ENCODE results near the gene EFHD1.
"Not testable (repeated sequence)": the region's sequence is repeated elsewhere in the genome, so short reads cannot be mapped to it uniquely, and the experiment has no call there.

The EFHD1 gene

GRCh38 chr2:232622563-232622962 is 10.8 kb upstream of the EFHD1 start:
- Histone ChIP-seq H3K4me1 (ENCODE audit: control insufficient read depth, insufficient read depth, low read length) (peaks cover 9% of the 10 kb centered on the region; the same call in 1 of the 2 replicates), H3K9ac (ENCODE audit: low read length) (no peak overlapping the region), H3K27me3 (ENCODE audit: control insufficient read depth, insufficient read depth, low read length) (no peaks in the 10 kb centered on the region), H3K4me3 (ENCODE audit: low read depth, low read length) (no peak overlapping the region), H3K36me3 (ENCODE audit: control insufficient read depth, insufficient read depth, low read length) (no peaks in the 10 kb centered on the region), H3K27ac (ENCODE audit: low read depth, low read length) (no peak overlapping the region), H3K9me3 (ENCODE audit: control insufficient read depth, insufficient read depth, low read depth, low read length) (no peaks in the 10 kb centered on the region)

GRCh38 chr2:232623768-232624765 is 9.3 kb upstream of the EFHD1 start:
- Histone ChIP-seq H3K36me3 (ENCODE audit: control insufficient read depth, insufficient read depth, low read length) (no peaks in the 10 kb centered on the region), H3K27me3 (ENCODE audit: control insufficient read depth, insufficient read depth, low read length) (no peaks in the 10 kb centered on the region), H3K4me3 (ENCODE audit: low read depth, low read length) (no peak overlapping the region), H3K9ac (ENCODE audit: low read length) (no peak overlapping the region), H3K4me1 (ENCODE audit: control insufficient read depth, insufficient read depth, low read length) (peaks cover 9% of the 10 kb centered on the region; the same call in 1 of the 2 replicates), H3K9me3 (ENCODE audit: control insufficient read depth, insufficient read depth, low read depth, low read length) (no peaks in the 10 kb centered on the region), H3K27ac (ENCODE audit: low read depth, low read length) (no peak overlapping the region)

- Histone ChIP-seq H3K27ac (ENCODE audit: low read depth, low read length) (no peak overlapping the region), H3K9me3 (ENCODE audit: control insufficient read depth, insufficient read depth, low read depth, low read length) (no peaks in the 10 kb centered on the region), H3K9ac (ENCODE audit: low read length) (no peak overlapping the region), H3K36me3 (ENCODE audit: control insufficient read depth, insufficient read depth, low read length) (no peaks in the 10 kb centered on the region), H3K4me1 (ENCODE audit: control insufficient read depth, insufficient read depth, low read length) (peaks cover 5% of the 10 kb centered on the region; the same call in 1 of the 2 replicates), H3K4me3 (ENCODE audit: low read depth, low read length) (no peak overlapping the region), H3K27me3 (ENCODE audit: control insufficient read depth, insufficient read depth, low read length) (no peaks in the 10 kb centered on the region)
These were observed 6.8 kb upstream of the EFHD1 start for GRCh38 chr2:232626584-232626983.

DNA sequence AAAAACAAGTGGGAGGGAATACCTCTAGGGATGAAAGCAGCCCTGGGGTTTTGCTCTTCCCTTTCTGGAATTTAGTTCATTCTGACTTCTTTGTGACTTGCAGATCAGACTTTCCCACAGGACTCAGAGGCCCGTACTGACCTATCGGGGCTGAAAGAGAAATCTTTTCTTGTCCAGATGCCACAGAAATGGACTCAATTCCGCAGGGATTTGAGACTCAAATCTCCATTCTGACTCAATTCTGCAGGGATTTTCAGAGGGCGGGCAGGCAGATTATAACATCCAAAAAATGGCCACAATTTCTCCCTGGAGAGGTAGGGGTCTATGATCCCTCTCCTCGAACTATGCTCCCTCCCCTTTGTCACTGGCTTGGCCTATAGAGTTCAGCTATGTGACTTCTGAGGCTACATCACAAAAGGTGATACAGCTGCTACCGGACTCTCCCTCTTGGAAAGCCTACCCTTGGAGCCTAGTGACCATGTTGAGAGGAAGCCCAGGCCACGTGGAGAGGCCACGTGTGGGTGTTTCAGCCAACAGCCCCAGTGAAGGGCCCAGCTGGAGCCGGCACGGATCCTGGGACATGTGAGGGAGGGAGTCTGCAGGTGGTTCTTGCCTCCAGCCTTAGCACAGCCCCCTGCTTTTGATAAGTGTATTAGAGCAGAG is 4.8 kb upstream of the EFHD1 start:
- Histone ChIP-seq H3K27me3 (ENCODE audit: control insufficient read depth, insufficient read depth, low read length) (peaks cover 17% of the 10 kb centered on the region), H3K27ac (ENCODE audit: low read depth, low read length) (no peak overlapping the region), H3K36me3 (ENCODE audit: control insufficient read depth, insufficient read depth, low read length) (no peaks in the 10 kb centered on the region), H3K9ac (ENCODE audit: low read length) (no peak overlapping the region), H3K4me3 (ENCODE audit: low read depth, low read length) (no peak overlapping the region), H3K9me3 (ENCODE audit: control insufficient read depth, insufficient read depth, low read depth, low read length) (no peaks in the 10 kb centered on the region), H3K4me1 (ENCODE audit: control insufficient read depth, insufficient read depth, low read length) (peaks cover 5% of the 10 kb centered on the region; the same call in 1 of the 2 replicates)

- H3K4me3 ChIP-seq (ENCODE audit: low read depth, low read length): no peak overlapping the region
- no peaks in the 10 kb centered on the region for H3K36me3 ChIP-seq (ENCODE audit: control insufficient read depth, insufficient read depth, low read length)
These were observed 4.3 kb upstream of the EFHD1 start for GRCh38 chr2:232629129-232629475.

GRCh38 chr2:232632229-232632903 is 1.0 kb upstream of the EFHD1 start:
- no peaks in the 10 kb centered on the region for H3K36me3 ChIP-seq (ENCODE audit: control insufficient read depth, insufficient read depth, low read length)
- no peak overlapping the region for H3K27ac ChIP-seq (ENCODE audit: low read depth, low read length)
- H3K4me3 ChIP-seq (ENCODE audit: low read depth, low read length): peak overlapping the region; percentile 77
- no peaks in the 10 kb centered on the region for H3K9me3 ChIP-seq (ENCODE audit: control insufficient read depth, insufficient read depth, low read depth, low read length)
- no peaks in the 10 kb centered on the region for H3K4me1 ChIP-seq (ENCODE audit: control insufficient read depth, insufficient read depth, low read length)
- H3K9ac ChIP-seq (ENCODE audit: low read length): peak overlapping the region; percentile 64
- H3K27me3 ChIP-seq (ENCODE audit: control insufficient read depth, insufficient read depth, low read length): peaks cover 53% of the 10 kb centered on the region

More at GRCh38 chr2:232629129-232629475, 4.3 kb upstream of the EFHD1 start:
- no peak overlapping the region for H3K9ac ChIP-seq (ENCODE audit: low read length)
- no peak overlapping the region for H3K27ac ChIP-seq (ENCODE audit: low read depth, low read length)
- peaks cover 22% of the 10 kb centered on the region for H3K27me3 ChIP-seq (ENCODE audit: control insufficient read depth, insufficient read depth, low read length)
- H3K9me3 ChIP-seq (ENCODE audit: control insufficient read depth, insufficient read depth, low read depth, low read length): no peaks in the 10 kb centered on the region
- H3K4me1 ChIP-seq (ENCODE audit: control insufficient read depth, insufficient read depth, low read length): peaks cover 5% of the 10 kb centered on the region; the same call in 1 of the 2 replicates

DNA sequence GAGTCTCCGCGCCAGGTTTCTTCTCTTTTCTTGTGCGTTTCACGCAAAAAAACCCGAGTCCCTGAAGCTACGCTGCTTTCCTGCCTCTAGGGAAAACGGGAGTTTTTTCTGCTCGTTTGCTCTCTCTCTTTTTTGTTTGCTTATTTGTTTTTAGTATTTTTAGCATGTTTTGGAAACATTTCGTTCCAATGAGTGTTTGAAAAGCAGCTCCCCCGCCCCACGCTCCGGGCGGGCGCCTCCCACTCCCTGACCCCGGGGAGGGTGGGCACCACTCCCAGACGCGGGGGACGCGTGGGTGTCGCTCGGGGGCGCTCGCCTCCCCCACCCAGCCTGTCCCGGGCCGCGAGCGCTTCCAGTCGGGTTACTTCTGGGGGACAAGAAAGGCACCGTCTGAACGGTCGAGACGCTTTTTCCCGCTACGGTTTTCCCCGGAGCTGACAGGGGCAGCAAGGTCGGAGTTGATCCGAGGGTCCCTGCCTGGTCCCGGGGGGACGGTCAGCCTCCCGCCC is 446 bp upstream of the EFHD1 start:
- Histone ChIP-seq H3K36me3 (ENCODE audit: control insufficient read depth, insufficient read depth, low read length) (no peaks in the 10 kb centered on the region), H3K4me1 (ENCODE audit: control insufficient read depth, insufficient read depth, low read length) (no peaks in the 10 kb centered on the region), H3K27me3 (ENCODE audit: control insufficient read depth, insufficient read depth, low read length) (peaks cover 56% of the 10 kb centered on the region), H3K9me3 (ENCODE audit: control insufficient read depth, insufficient read depth, low read depth, low read length) (no peaks in the 10 kb centered on the region), H3K9ac (ENCODE audit: low read length) (peak overlapping the region; percentile 64), H3K27ac (ENCODE audit: low read depth, low read length) (no peak overlapping the region), H3K4me3 (ENCODE audit: low read depth, low read length) (peak overlapping the region; percentile 77)

DNA sequence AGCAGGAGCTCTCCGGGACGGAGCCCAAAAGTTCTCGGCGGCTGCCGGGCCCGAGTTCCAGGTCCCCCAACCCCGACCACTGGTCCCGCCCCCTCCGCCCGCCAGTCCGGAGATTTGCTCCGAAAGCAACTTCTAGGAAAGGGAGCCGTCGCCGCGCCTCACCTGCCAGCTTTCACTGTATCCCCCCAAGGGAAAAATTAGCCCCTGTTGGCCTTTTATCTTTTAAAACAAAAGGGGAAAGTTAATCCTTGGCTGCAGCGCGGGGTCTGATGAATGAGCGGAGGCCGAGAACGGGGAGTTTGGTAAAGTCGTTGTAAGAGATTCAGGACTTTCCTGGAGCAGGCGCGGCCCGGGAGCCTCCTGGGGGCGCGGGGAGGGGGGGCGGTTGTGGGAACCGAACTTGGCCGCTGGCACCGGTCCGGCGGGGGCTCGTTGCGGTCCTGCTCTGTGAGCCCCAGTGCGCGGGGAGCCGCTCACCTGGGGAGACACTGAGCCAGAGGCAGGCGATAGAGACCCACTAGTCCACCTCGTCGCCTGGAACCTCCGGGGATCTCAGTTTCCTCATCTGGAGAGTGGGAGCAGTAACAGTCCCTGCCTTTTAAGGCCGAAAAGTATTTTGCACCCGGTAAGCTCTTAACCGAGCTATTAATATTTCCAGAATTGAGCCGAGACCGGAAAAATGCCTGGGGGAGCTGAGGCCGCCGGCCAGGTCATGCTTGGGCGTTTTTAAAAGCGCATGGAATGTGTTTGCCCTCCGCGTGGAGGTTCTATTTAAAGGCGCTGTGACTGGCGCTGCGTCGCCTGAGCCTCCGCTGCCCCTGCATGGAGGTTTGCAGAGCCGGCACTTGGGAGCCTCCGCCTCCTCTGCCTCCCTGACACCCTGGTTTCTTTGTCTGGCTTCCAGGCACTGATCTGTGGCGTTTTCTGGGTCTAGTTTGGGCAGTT is 1.1 kb downstream of the EFHD1 start:
- H3K4me3 ChIP-seq (ENCODE audit: low read depth, low read length): peak overlapping the region; percentile 77
- peak overlapping the region; percentile 68 for H3K9ac ChIP-seq (ENCODE audit: low read length)
- H3K36me3 ChIP-seq (ENCODE audit: control insufficient read depth, insufficient read depth, low read length): no peaks in the 10 kb centered on the region
- no peaks in the 10 kb centered on the region for H3K9me3 ChIP-seq (ENCODE audit: control insufficient read depth, insufficient read depth, low read depth, low read length)
- H3K4me1 ChIP-seq (ENCODE audit: control insufficient read depth, insufficient read depth, low read length): no peaks in the 10 kb centered on the region
- peaks cover 70% of the 10 kb centered on the region for H3K27me3 ChIP-seq (ENCODE audit: control insufficient read depth, insufficient read depth, low read length)
- H3K27ac ChIP-seq (ENCODE audit: low read depth, low read length): no peak overlapping the region

DNA sequence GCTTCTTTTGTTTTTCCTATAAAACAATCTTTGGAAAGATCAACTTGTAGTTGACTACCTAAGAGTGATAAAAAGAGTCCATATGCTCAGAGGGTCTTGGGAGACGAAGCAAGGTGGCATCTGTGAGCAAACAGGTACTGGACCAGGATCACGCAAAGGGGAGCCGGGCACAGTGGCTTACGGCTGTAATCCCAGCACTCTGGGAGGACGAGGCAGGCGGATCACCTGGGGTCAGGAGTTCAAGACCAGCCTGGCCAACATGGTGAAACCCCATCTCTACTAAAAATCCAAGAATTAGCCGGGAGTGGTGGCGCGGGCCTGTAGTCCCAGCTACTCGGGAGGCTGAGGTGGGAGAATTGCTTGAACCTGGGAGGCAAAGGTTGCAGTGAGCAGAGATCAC is 2.0 kb downstream of the EFHD1 start:
- not testable (repeated sequence) for H3K4me1 ChIP-seq (ENCODE audit: control insufficient read depth, insufficient read depth, low read length)

GRCh38 chr2:232635820-232636219 is 2.4 kb downstream of the EFHD1 start:
- Histone ChIP-seq H3K27ac (ENCODE audit: low read depth, low read length) (no peak overlapping the region), H3K36me3 (ENCODE audit: control insufficient read depth, insufficient read depth, low read length) (no peaks in the 10 kb centered on the region), H3K9ac (ENCODE audit: low read length) (no peak overlapping the region), H3K4me1 (ENCODE audit: control insufficient read depth, insufficient read depth, low read length) (no peaks in the 10 kb centered on the region), H3K4me3 (ENCODE audit: low read depth, low read length) (no peak overlapping the region), H3K27me3 (ENCODE audit: control insufficient read depth, insufficient read depth, low read length) (peaks cover 74% of the 10 kb centered on the region), H3K9me3 (ENCODE audit: control insufficient read depth, insufficient read depth, low read depth, low read length) (no peaks in the 10 kb centered on the region)

More for the DNA sequence above, 2.0 kb downstream of the EFHD1 start:
- H3K27me3 ChIP-seq (ENCODE audit: control insufficient read depth, insufficient read depth, low read length): peaks cover 74% of the 10 kb centered on the region
- H3K36me3 ChIP-seq (ENCODE audit: control insufficient read depth, insufficient read depth, low read length); H3K4me3 ChIP-seq (ENCODE audit: low read depth, low read length); H3K9ac ChIP-seq (ENCODE audit: low read length); H3K9me3 ChIP-seq (ENCODE audit: control insufficient read depth, insufficient read depth, low read depth, low read length); H3K27ac ChIP-seq (ENCODE audit: low read depth, low read length): not testable (repeated sequence)

Measured in HUES6 (cell line).